Measurements from ENCODE around the gene ATPAF1.

Gene ATPAF1

GRCh38 chr1:46592823-46593222, 75.3 kb downstream of the ATPAF1 start:
- DNase-seq (ENCODE audit: low read depth in 2 of 2): no peak

- DNase-seq (ENCODE audit: low read depth in 2 of 2): no peak
These were observed 78.6 kb downstream of the ATPAF1 start for GRCh38 chr1:46589529-46589928.

- DNase-seq (ENCODE audit: low read depth in 2 of 2): no peak
These were observed 81.1 kb downstream of the ATPAF1 start for GRCh38 chr1:46587069-46587468.

- DNase-seq (ENCODE audit: low read depth in 2 of 2): no peak
These were observed 82.7 kb downstream of the ATPAF1 start for GRCh38 chr1:46585312-46585938.

- DNase-seq (ENCODE audit: low read depth in 2 of 2): no peak
These were observed 84.7 kb downstream of the ATPAF1 start for GRCh38 chr1:46583494-46583893.

- no peak for DNase-seq (ENCODE audit: low read depth in 2 of 2)
These were observed 85.2 kb downstream of the ATPAF1 start for GRCh38 chr1:46582972-46583371.
